T-cell (primary cell): ENCODE data around the gene RBM20. TPM values are rescaled to one million over a fixed set of nuclear protein-coding genes. Genes with fewer than 3 reads are reported as not detected.

Experiments used
- ATAC-seq, 4 experiments: fragments of 200-7000 bp in 3 of 4; fragments of 150-1000 bp in 1 of 4; cut with Tn5 transposase; replicated peaks in 1 of 4; 1 replicate in 3 of 4; 2 replicates in 1 of 4; pipeline ENCODE4 v1.10.0; 2021; ENCODE audit warnings: moderate library complexity in 3 of 4, mild to moderate bottlenecking in 2 of 4, moderate number of reproducible peaks in 1 of 4
- CTCF ChIA-PET, 2 donors: fragments of 300-600 bp; sonication (Branson Sonifier 250); formaldehyde crosslinking; loops; one replicate each; lab custom pipeline; 2022; ENCODE audit warnings: antibody characterized with exemption in 2 of 2; lab: Charles Lee
- POLR2A ChIA-PET, 2 donors: fragments of 300-600 bp; sonication (Branson Sonifier 250); formaldehyde crosslinking; loops; one replicate each; lab custom pipeline; 2022; ENCODE audit warnings: antibody characterized with exemption in 2 of 2; lab: Charles Lee
- DNase-seq, 35 experiments: peaks; one replicate each; pipeline versions ENCODE4 v3.0.0 to v3.0.0-alpha.2; 2013 to 2023
- H3K27ac ChIP-seq: one replicate; pipeline ENCODE4 v1.5.1; 2013; ENCODE audit warnings: low read length
- H3K27me3 ChIP-seq, 2 experiments: replicated peaks in 1 of 2; 1 replicate in 1 of 2; 2 replicates in 1 of 2; pipeline versions ENCODE4 v1.6.1 to v1.7.0; 2013; ENCODE audit warnings: low read length in 1 of 2, mixed read lengths in 1 of 2; ENCODE audit not compliant: control insufficient read depth in 2 of 2, insufficient read depth in 2 of 2; ENCODE audit errors: extremely low read depth in 1 of 2
- H3K36me3 ChIP-seq, 2 donors: 1 replicate in 1 of 2; 2 replicates in 1 of 2; pipeline versions ENCODE4 v1.6.1 to v1.7.0; 2013; ENCODE audit warnings: low read length in 1 of 2; ENCODE audit not compliant: control insufficient read depth in 2 of 2, insufficient read depth in 1 of 2; ENCODE audit errors: extremely low read depth in 1 of 2
- H3K4me1 ChIP-seq, 2 experiments: 1 replicate in 1 of 2; 2 replicates in 1 of 2; pipeline versions ENCODE4 v1.6.1 to v1.7.0; 2013; ENCODE audit warnings: low read length in 2 of 2, mixed read lengths in 1 of 2; ENCODE audit not compliant: insufficient read depth in 2 of 2, control insufficient read depth in 1 of 2; ENCODE audit errors: extremely low read depth in 1 of 2
- H3K4me3 ChIP-seq, 2 donors: 1 replicate in 1 of 2; 2 replicates in 1 of 2; pipeline versions ENCODE4 v1.5.1 to v1.7.0; 2013; ENCODE audit warnings: mild to moderate bottlenecking in 2 of 2, low read length in 1 of 2, moderate library complexity in 1 of 2; ENCODE audit not compliant: control insufficient read depth in 1 of 2; ENCODE audit errors: extremely low read depth in 1 of 2
- H3K9me3 ChIP-seq: 2 replicates; pipeline ENCODE4 v1.7.0; 2013
- H3K27ac Mint-ChIP-seq, 2 donors: one replicate each; pipeline ENCODE4 v1.8.0; 2020 to 2021; ENCODE audit warnings: mild to moderate bottlenecking in 2 of 2, mixed read lengths in 2 of 2
- H3K27me3 Mint-ChIP-seq, 2 donors: one replicate each; pipeline ENCODE4 v1.8.0; 2021 to 2022; ENCODE audit warnings: mixed read lengths in 2 of 2
- H3K36me3 Mint-ChIP-seq: one replicate; pipeline ENCODE4 v1.8.0; 2021; ENCODE audit warnings: mixed read lengths
- H3K4me1 Mint-ChIP-seq, 3 donors: one replicate each; pipeline ENCODE4 v1.8.0; 2020 to 2022; ENCODE audit warnings: mixed read lengths in 3 of 3, mild to moderate bottlenecking in 1 of 3
- H3K4me3 Mint-ChIP-seq, 3 donors: one replicate each; pipeline ENCODE4 v1.8.0; 2020 to 2022; ENCODE audit warnings: mild to moderate bottlenecking in 3 of 3, mixed read lengths in 3 of 3, moderate library complexity in 3 of 3
- H3K9me3 Mint-ChIP-seq, 3 donors: one replicate each; pipeline ENCODE4 v1.8.0; 2020 to 2022; ENCODE audit warnings: mixed read lengths in 3 of 3
- WGBS: methylation state at CpG from one replicate; pipeline ENCODE4 v1.1.5; 2013; ENCODE audit warnings: missing lambda C conversion rate; ENCODE audit not compliant: insufficient coverage; 5-methylcytosine and 5-hydroxymethylcytosine counted together
- total RNA-seq, 35 experiments: library from RNA in 6 of 35; stranded (reverse) in 6 of 35; fragments of 120-200 nt in 1 of 35; gene quantifications; one replicate each; pipeline versions ENCODE4 v1.2.1 to v1.2.4 and lab custom pipeline; 2013 to 2026

Gene RBM20
- total RNA-seq, 5 donors from 2014 or later (not counting 1 experiment from before 2014, with no cell fraction given) = 0.09 to 3.0 (median 0.33) TPM

DNA sequence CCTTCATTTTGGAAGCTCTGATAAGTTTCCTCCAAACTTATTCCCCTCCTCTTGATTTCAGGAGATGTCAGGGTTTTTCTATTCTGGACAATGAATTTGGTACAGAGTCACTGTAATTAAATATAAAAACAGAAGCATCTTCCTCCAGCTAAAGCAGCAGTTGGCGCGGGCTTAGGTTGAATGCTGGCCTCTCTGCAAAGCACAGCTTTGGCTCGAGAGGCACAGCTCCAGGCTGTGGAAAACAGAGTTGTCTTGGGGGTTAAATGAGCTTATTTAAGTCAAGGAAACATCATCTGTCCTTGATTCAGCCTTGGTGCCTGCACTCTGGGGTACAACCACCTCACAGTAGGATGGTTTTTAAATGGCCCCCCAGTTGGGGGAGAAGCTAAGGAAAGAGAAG is 192.6 kb downstream of the RBM20 start:
- CTCF ChIA-PET = interaction anchor here in 1 of 2 donors (0.6 kb wide), 1 partner anchor 91 kb away, joined by 4 read pairs; no protein-coding TSS in a partner anchor
- H3K4me1 Mint-ChIP-seq = peaks cover 41 to 52% (median 50%) of the 10 kb centered on the region in 3 donors

DNA sequence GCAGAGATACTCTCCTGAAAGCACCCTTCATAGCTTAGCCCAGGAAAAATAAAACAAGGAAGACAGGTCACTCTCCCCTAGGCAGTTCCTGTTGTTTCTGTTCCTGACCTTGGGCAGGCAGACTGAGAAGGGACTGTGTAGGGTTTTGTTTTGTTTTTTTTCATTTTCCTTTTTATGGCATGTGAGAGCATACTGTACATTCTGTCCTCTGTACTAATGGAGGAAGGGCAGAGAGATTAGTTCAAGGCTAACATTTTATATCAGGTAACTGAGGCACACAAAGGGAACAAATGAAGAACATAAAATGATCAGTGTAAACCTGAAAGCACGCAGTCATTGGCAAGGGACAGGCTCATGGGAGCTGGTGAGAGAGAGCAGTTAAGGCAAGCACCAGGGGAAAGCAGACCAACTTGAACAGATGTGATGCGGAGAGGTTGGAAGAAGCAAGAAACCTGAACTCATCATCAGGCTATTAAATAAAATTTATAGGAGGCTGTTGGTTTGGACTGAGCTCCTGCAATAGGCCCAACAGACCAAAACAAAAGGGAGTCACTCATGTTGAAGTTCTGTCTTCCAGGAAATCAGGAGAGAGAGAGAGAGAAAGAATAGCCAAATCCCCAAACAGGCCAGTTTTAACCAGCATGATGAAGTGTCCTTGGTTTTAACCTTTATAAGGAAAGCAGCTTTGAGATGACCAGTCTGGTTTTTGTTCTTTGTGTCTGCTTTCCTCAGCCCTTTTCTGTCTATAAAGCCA is 193.5 kb downstream of the RBM20 start:
- no peak for ATAC-seq
- Histone ChIP-seq H3K9me3 (no peaks in the 10 kb centered on the region), H3K36me3 (no peaks in the 10 kb centered on the region), H3K4me3 (no peak overlapping the region), H3K27ac (no peak overlapping the region), H3K27me3 (no peaks in the 10 kb centered on the region), H3K4me1 (peaks cover 41 to 43% of the 10 kb centered on the region in 2 experiments)
- H3K9me3 Mint-ChIP-seq = no peaks in the 10 kb centered on the region
- peak overlapping the region in 1 of 3 donors; percentile 6 for H3K4me3 Mint-ChIP-seq
- WGBS = 100% methylated on average over 1 of the region's 2 CpGs
- POLR2A ChIA-PET = interaction anchor here (1.0 to 1.4 kb wide), 2 partner anchors 34 to 35 kb away, joined by 3 read pairs; partner anchors contain the start of gene PDCD4 (in 1 of the 2)
- CTCF ChIA-PET = interaction anchor here (0.6 to 0.9 kb wide), 3 partner anchors 21 to 92 kb away, joined by 3 to 4 read pairs (median 3); no protein-coding TSS in a partner anchor
- DNase-seq = no peak
- H3K27ac Mint-ChIP-seq = peak overlapping the region in 1 of 2 donors; percentile 66
- H3K27me3 Mint-ChIP-seq = no peaks in the 10 kb centered on the region
- H3K4me1 Mint-ChIP-seq = peaks cover 50 to 56% (median 55%) of the 10 kb centered on the region in 3 donors
- no peaks in the 10 kb centered on the region for H3K36me3 Mint-ChIP-seq

More for the DNA sequence above, 192.6 kb downstream of the RBM20 start:
- Histone ChIP-seq H3K4me1 (peaks cover 36% of the 10 kb centered on the region in 2 experiments), H3K27ac (no peak overlapping the region), H3K27me3 (no peaks in the 10 kb centered on the region), H3K4me3 (no peak overlapping the region), H3K9me3 (no peaks in the 10 kb centered on the region), H3K36me3 (no peaks in the 10 kb centered on the region)
- H3K27me3 Mint-ChIP-seq = no peaks in the 10 kb centered on the region
- no peaks in the 10 kb centered on the region for H3K9me3 Mint-ChIP-seq
- H3K4me3 Mint-ChIP-seq = no peak overlapping the region
- H3K27ac Mint-ChIP-seq = peak overlapping the region; percentile 4 to 87
- POLR2A ChIA-PET = interaction anchor here in 1 of 2 donors (1.0 kb wide), 1 partner anchor 34 kb away, joined by 3 read pairs; no protein-coding TSS in a partner anchor
- H3K36me3 Mint-ChIP-seq = no peaks in the 10 kb centered on the region
- no peak for ATAC-seq
- DNase-seq = no peak
- WGBS = no CpG with 5 or more reads among the region's 3 CpGs

GRCh38 chr10:110840225-110840922 is 196.2 kb downstream of the RBM20 start:
- no peaks in the 10 kb centered on the region for H3K36me3 Mint-ChIP-seq
- no peaks in the 10 kb centered on the region for H3K36me3 ChIP-seq
- ATAC-seq (no peak), DNase-seq (no peak)
- WGBS = 100% methylated on average over 3 of the region's 5 CpGs
- CTCF ChIA-PET = interaction anchor here in 1 of 2 donors (0.7 to 1.1 kb wide), 2 partner anchors 37 to 171 kb away, joined by 6 to 7 read pairs; no protein-coding TSS in a partner anchor
- H3K27me3 Mint-ChIP-seq = no peaks in the 10 kb centered on the region
- peaks cover 35 to 42% of the 10 kb centered on the region in 2 experiments for H3K4me1 ChIP-seq
- no peaks in the 10 kb centered on the region for H3K27me3 ChIP-seq
- peaks cover 61 to 63% (median 63%) of the 10 kb centered on the region in 3 donors for H3K4me1 Mint-ChIP-seq
- POLR2A ChIA-PET = no interaction called here
- no peak overlapping the region for H3K4me3 ChIP-seq
- H3K4me3 Mint-ChIP-seq = no peak overlapping the region
- H3K27ac ChIP-seq = no peak overlapping the region
- H3K9me3 ChIP-seq = no peaks in the 10 kb centered on the region
- no peak overlapping the region for H3K27ac Mint-ChIP-seq
- H3K9me3 Mint-ChIP-seq = no peaks in the 10 kb centered on the region

- Histone ChIP-seq H3K9me3 (no peaks in the 10 kb centered on the region), H3K4me1 (peaks cover 30 to 42% of the 10 kb centered on the region in 2 experiments), H3K27ac (no peak overlapping the region), H3K36me3 (no peaks in the 10 kb centered on the region), H3K4me3 (no peak overlapping the region), H3K27me3 (no peaks in the 10 kb centered on the region)
- WGBS = 90% methylated on average over 1 of the region's 3 CpGs
- POLR2A ChIA-PET = no interaction called here
- ATAC-seq (no peak), DNase-seq (no peak)
- H3K9me3 Mint-ChIP-seq = no peaks in the 10 kb centered on the region
- no peak overlapping the region for H3K4me3 Mint-ChIP-seq
- CTCF ChIA-PET = interaction anchor here in 1 of 2 donors (1.1 kb wide), 1 partner anchor 38 kb away, joined by 6 read pairs; no protein-coding TSS in a partner anchor
- no peaks in the 10 kb centered on the region for H3K27me3 Mint-ChIP-seq
- no peaks in the 10 kb centered on the region for H3K36me3 Mint-ChIP-seq
- H3K4me1 Mint-ChIP-seq = peaks cover 60 to 63% (median 63%) of the 10 kb centered on the region in 3 donors
- peak overlapping the region in 1 of 2 donors; percentile 39 for H3K27ac Mint-ChIP-seq
Observed at GRCh38 chr10:110840923-110841428, 196.8 kb downstream of the RBM20 start.

DNA sequence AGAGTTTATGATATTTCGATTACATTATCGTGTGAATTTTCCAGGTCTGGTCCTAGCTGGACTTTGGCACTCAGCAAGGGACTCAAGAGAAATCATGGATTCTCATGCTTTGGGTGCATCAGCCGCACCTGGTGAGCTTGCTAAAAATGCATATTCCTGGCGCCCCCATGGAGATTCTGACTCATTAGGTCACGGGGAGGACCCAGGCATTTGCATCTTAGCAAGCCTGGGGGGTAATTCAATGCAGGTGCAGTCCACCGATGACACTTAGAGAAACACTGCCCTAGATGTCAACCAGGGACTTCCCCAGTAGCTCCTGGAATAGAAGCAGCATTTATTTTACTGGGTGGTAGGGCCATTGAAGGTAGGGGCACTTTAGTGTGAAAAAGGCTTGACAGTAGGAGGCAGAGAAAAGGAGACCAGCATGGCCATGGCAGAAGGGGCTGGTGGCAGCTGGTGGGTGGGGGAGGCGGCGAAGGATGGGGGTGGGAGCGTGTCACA is 197.7 kb downstream of the RBM20 start:
- peak overlapping the region in 1 of 3 donors; percentile 46 for H3K4me3 Mint-ChIP-seq
- no peak for ATAC-seq
- H3K4me1 Mint-ChIP-seq = peaks cover 59 to 65% (median 63%) of the 10 kb centered on the region in 3 donors
- Histone ChIP-seq H3K27ac (no peak overlapping the region), H3K36me3 (no peaks in the 10 kb centered on the region), H3K4me1 (peaks cover 23 to 50% of the 10 kb centered on the region in 2 experiments), H3K9me3 (no peaks in the 10 kb centered on the region), H3K27me3 (no peaks in the 10 kb centered on the region), H3K4me3 (no peak overlapping the region)
- H3K36me3 Mint-ChIP-seq = no peaks in the 10 kb centered on the region
- H3K27me3 Mint-ChIP-seq = no peaks in the 10 kb centered on the region
- DNase-seq = no peak
- H3K9me3 Mint-ChIP-seq = no peaks in the 10 kb centered on the region
- CTCF ChIA-PET = interaction anchor here in 1 of 2 donors (0.8 kb wide), 1 partner anchor 30 kb away, joined by 10 read pairs; the partner anchor contains the start of gene PDCD4
- peak overlapping the region in 1 of 2 donors; percentile 81 for H3K27ac Mint-ChIP-seq
- 89% methylated on average over 8 of the region's 9 CpGs for WGBS
- POLR2A ChIA-PET = interaction anchor here (0.5 to 0.6 kb wide), 3 partner anchors 15 to 38 kb away, joined by 3 to 7 read pairs (median 7); no protein-coding TSS in a partner anchor
